Measurements from ENCODE around the gene WDR91. TPM values are rescaled to one million over a fixed set of nuclear protein-coding genes. Genes with fewer than 3 reads are reported as not detected.

Gene WDR91
- total RNA-seq, 3 donors from 2014 or later = 6.4 to 15.4 (median 10.1) TPM

GRCh38 chr7:135160858-135161653 is 50.3 kb downstream of the WDR91 start:
- H3K9me3 ChIP-seq = peaks cover 7% of the 10 kb centered on the region
- no peaks in the 10 kb centered on the region for H3K36me3 ChIP-seq (ENCODE audit: low read depth)
- no peaks in the 10 kb centered on the region for H3K4me1 ChIP-seq (ENCODE audit: low read depth)
- TF ChIP-seq, protein P1, sequence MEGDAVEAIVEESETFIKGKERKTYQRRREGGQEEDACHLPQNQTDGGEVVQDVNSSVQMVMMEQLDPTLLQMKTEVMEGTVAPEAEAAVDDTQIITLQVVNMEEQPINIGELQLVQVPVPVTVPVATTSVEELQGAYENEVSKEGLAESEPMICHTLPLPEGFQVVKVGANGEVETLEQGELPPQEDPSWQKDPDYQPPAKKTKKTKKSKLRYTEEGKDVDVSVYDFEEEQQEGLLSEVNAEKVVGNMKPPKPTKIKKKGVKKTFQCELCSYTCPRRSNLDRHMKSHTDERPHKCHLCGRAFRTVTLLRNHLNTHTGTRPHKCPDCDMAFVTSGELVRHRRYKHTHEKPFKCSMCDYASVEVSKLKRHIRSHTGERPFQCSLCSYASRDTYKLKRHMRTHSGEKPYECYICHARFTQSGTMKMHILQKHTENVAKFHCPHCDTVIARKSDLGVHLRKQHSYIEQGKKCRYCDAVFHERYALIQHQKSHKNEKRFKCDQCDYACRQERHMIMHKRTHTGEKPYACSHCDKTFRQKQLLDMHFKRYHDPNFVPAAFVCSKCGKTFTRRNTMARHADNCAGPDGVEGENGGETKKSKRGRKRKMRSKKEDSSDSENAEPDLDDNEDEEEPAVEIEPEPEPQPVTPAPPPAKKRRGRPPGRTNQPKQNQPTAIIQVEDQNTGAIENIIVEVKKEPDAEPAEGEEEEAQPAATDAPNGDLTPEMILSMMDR (IDR thresholded peaks at IDR 0.05) = no peak
- DNase-seq = no peak
- intact Hi-C loops (cut with DNase I, micrococcal nuclease) = loop anchor here (5.0 to 10.0 kb wide), 2 partner anchors 196 to 409 kb away; no protein-coding TSS in a partner anchor
- H3K4me3 ChIP-seq = no peak overlapping the region
- peak; percentile 11 for ATAC-seq

- DNase-seq (no peak), ATAC-seq (peak; percentile 62)
- H3K9me3 ChIP-seq = peaks cover 12% of the 10 kb centered on the region
- H3K4me1 ChIP-seq (ENCODE audit: low read depth) = no peaks in the 10 kb centered on the region
- no peaks in the 10 kb centered on the region for H3K36me3 ChIP-seq (ENCODE audit: low read depth)
- TF ChIP-seq, protein P1 (IDR thresholded peaks at IDR 0.05) = no peak
- intact Hi-C loops (cut with DNase I, micrococcal nuclease) = loop anchor here (5.0 to 10.0 kb wide), 2 partner anchors 195 to 408 kb away; no protein-coding TSS in a partner anchor
- H3K4me3 ChIP-seq = no peak overlapping the region
Observed at GRCh38 chr7:135160098-135160857, 51.0 kb downstream of the WDR91 start.

- H3K36me3 ChIP-seq (ENCODE audit: low read depth) = no peaks in the 10 kb centered on the region
- ATAC-seq = no peak
- H3K4me3 ChIP-seq = no peak overlapping the region
- TF ChIP-seq, protein P1 (IDR thresholded peaks at IDR 0.05) = no peak
- intact Hi-C loops (cut with DNase I, micrococcal nuclease) = loop anchor here (5.0 to 10.0 kb wide), 2 partner anchors 195 to 407 kb away; no protein-coding TSS in a partner anchor
- DNase-seq = no peak
- no peaks in the 10 kb centered on the region for H3K4me1 ChIP-seq (ENCODE audit: low read depth)
- peaks cover 15% of the 10 kb centered on the region for H3K9me3 ChIP-seq
Observed at GRCh38 chr7:135159359-135160085, 51.8 kb downstream of the WDR91 start.

DNA sequence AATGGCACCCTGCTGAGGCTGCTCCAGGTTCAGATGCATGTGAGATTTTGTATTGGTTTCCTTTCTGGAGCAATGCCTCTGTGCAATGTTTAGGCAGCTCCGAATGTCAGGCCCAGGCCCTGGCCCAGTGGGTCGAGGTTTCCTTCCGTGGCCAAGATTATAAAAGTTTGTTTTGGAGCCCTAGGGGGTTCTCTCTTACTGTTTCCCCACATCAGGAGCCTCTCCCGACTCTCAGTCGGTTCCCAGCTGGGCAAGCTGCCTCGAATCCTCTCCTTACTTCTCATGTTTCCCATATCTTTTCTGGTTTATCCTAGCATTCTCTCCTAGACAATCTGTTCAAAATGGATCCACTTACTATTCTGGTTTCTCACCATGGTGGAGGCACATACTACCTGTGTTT is 52.5 kb downstream of the WDR91 start:
- intact Hi-C loops (cut with DNase I, micrococcal nuclease) = no loop called here
- no peaks in the 10 kb centered on the region for H3K36me3 ChIP-seq (ENCODE audit: low read depth)
- no peak overlapping the region for H3K4me3 ChIP-seq
- no peak for ATAC-seq
- no peaks in the 10 kb centered on the region for H3K4me1 ChIP-seq (ENCODE audit: low read depth)
- TF ChIP-seq, protein P1 (IDR thresholded peaks at IDR 0.05) = no peak
- no peak for DNase-seq
- peaks cover 15% of the 10 kb centered on the region for H3K9me3 ChIP-seq

DNA sequence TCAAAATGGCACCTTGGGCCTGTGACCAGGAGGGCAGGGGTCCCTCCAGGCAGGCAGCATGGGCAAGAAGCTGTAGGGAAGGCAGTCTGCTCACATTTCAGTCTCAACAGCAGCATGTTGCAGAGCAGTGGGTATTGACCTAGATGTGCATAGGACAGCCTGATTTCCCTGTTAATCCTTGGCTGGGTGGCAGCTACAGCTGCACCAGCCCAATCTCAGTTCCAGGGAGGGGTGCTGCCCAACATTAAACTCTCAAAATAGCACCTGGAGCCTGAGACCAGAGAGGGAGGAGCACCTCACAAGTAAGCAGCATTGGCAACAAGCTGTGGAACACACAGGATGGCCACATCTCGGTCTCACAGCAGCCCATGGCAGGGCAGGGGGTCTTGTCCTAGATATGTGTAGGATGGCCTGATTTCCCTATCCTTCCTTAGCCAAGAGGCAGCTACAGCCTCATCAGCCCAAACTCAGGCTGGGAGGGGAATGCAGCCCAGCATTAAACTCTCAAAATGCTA is 53.1 kb downstream of the WDR91 start:
- peaks cover 15% of the 10 kb centered on the region for H3K9me3 ChIP-seq
- TF ChIP-seq, protein P1 (IDR thresholded peaks at IDR 0.05) = no peak
- intact Hi-C loops (cut with DNase I, micrococcal nuclease) = no loop called here
- H3K4me1 ChIP-seq (ENCODE audit: low read depth) = no peaks in the 10 kb centered on the region
- H3K36me3 ChIP-seq (ENCODE audit: low read depth) = no peaks in the 10 kb centered on the region
- ATAC-seq (no peak), DNase-seq (no peak)
- no peak overlapping the region for H3K4me3 ChIP-seq
